Activated CD4-positive, alpha-beta T cell treated with anti-CD3 and anti-CD28 coated beads, Interleukin-2, amount 50 U/mL, for 24 hours (primary cell): ENCODE measurements around the gene RNMT.
"Not testable (repeated sequence)": the region's sequence is repeated elsewhere in the genome, so short reads cannot be mapped to it uniquely, and the experiment has no call there.

ENCODE experiments used
- DNase-seq, 2 donors: peaks; one replicate each; pipeline ENCODE4 v3.0.0-alpha.2; 2020; ENCODE audit warnings: low read depth in 1 of 2, low spot score in 1 of 2

RNMT gene

GRCh38 chr18:13726232-13726971 is at the start of gene RNMT, which contains the start of gene FAM210A:
Gene RNMT, plus strand, starts transcription at chr18:13726673. Its CDS starts 4,845 bp downstream, at chr18:13731518.
Gene FAM210A, minus strand, starts transcription at chr18:13726558. Its CDS starts 44,481 bp downstream, at chr18:13682077.
- peak; percentile 86 to 93 for DNase-seq

GRCh38 chr18:13677350-13677749 is 49.1 kb upstream of the RNMT start:
- not testable (repeated sequence) for DNase-seq

GRCh38 chr18:13680612-13681011 is 45.9 kb upstream of the RNMT start:
- no peak for DNase-seq

- no peak for DNase-seq
Measured at GRCh38 chr18:13681701-13682100, 44.8 kb upstream of the RNMT start.

GRCh38 chr18:13684546-13684945 is 41.9 kb upstream of the RNMT start:
- no peak for DNase-seq

- no peak for DNase-seq
Measured at GRCh38 chr18:13688191-13689136, 38.0 kb upstream of the RNMT start.

GRCh38 chr18:13690060-13690459 is 36.4 kb upstream of the RNMT start:
- not testable (repeated sequence) for DNase-seq

GRCh38 chr18:13695337-13695736 is 31.1 kb upstream of the RNMT start:
- not testable (repeated sequence) for DNase-seq

GRCh38 chr18:13696961-13697360 is 29.5 kb upstream of the RNMT start:
- no peak for DNase-seq

- DNase-seq, result no peak
Measured at GRCh38 chr18:13700153-13700552, 26.3 kb upstream of the RNMT start.

GRCh38 chr18:13703899-13704298 is 22.6 kb upstream of the RNMT start:
- no peak for DNase-seq

- DNase-seq, result no peak
Measured at GRCh38 chr18:13710414-13710831, 16.1 kb upstream of the RNMT start.

- DNase-seq, result no peak
Measured at GRCh38 chr18:13712400-13713131, 13.9 kb upstream of the RNMT start.

GRCh38 chr18:13713455-13714055 is 12.9 kb upstream of the RNMT start:
- no peak for DNase-seq

- DNase-seq, result no peak
Measured at GRCh38 chr18:13715330-13715729, 11.1 kb upstream of the RNMT start.

GRCh38 chr18:13716916-13717315 is 9.6 kb upstream of the RNMT start:
- DNase-seq, result no peak

- no peak for DNase-seq
Measured at GRCh38 chr18:13720123-13720522, 6.3 kb upstream of the RNMT start.

- DNase-seq, result no peak
Measured at GRCh38 chr18:13720847-13721246, 5.6 kb upstream of the RNMT start.

GRCh38 chr18:13725566-13726231 is 774 bp upstream of the RNMT start:
- DNase-seq, result no peak

GRCh38 chr18:13726972-13727331 is 479 bp downstream of the RNMT start:
- peak in 1 of 2 donors; percentile 11 for DNase-seq
